Mucosa of rectum (tissue), 2 donors: ENCODE results near the gene NYNRIN.

ENCODE experiments used
- H3K27ac ChIP-seq, 2 donors: one replicate each; pipeline ENCODE4 v1.7.0; 2013; ENCODE audit warnings: inconsistent platforms in 2 of 2, low read depth in 2 of 2, low read length in 2 of 2
- H3K27me3 ChIP-seq, 2 donors: one replicate each; pipeline ENCODE4 v1.7.0; 2013; ENCODE audit warnings: low read length in 2 of 2; ENCODE audit not compliant: control insufficient read depth in 2 of 2, insufficient read depth in 2 of 2
- H3K36me3 ChIP-seq, 2 donors: one replicate each; pipeline ENCODE4 v1.7.0; 2013; ENCODE audit warnings: low read length in 2 of 2; ENCODE audit not compliant: control insufficient read depth in 2 of 2, insufficient read depth in 2 of 2
- H3K4me1 ChIP-seq, 2 donors: one replicate each; pipeline ENCODE4 v1.7.0; 2013; ENCODE audit warnings: low read length in 2 of 2, mild to moderate bottlenecking in 1 of 2; ENCODE audit not compliant: control insufficient read depth in 2 of 2, insufficient read depth in 2 of 2
- H3K4me3 ChIP-seq, 2 donors: one replicate each; pipeline ENCODE4 v1.7.0; 2013; ENCODE audit warnings: low read length in 2 of 2
- H3K9ac ChIP-seq, 2 donors: one replicate each; pipeline ENCODE4 v1.7.0; 2013; ENCODE audit warnings: low read length in 2 of 2, low read depth in 1 of 2, mild to moderate bottlenecking in 1 of 2
- H3K9me3 ChIP-seq, 2 donors: one replicate each; pipeline ENCODE4 v1.7.0; 2013; ENCODE audit warnings: low read length in 2 of 2; ENCODE audit not compliant: control insufficient read depth in 2 of 2
- donor health status: healthy.
- donor health status: Normal muscosa, but diverticular disease.

Gene NYNRIN

DNA sequence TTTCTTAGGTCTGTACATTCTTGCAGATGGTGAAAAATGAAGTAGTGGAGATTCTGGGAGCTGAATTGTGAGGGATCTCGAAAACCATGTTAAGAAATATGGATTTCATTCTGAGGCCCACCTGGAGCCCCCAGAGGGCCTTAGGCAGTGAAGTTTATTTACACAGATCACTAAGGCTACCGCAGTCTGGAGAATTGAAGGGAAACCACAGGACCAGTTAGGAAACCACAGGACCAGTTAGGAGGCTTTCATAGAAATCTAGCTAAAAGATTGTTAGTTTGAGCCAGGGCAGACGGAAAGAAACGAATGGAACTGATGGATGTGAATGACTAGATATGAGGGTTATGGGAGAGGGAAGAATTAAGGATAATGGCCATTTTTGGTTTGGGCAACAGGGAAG, 23.5 kb downstream of the NYNRIN start:
- Histone ChIP-seq H3K27ac (peak overlapping the region; percentile 81 to 88), H3K9ac (no peak overlapping the region), H3K27me3 (no peaks in the 10 kb centered on the region), H3K9me3 (no peaks in the 10 kb centered on the region), H3K36me3 (no peaks in the 10 kb centered on the region), H3K4me3 (no peak overlapping the region), H3K4me1 (peaks cover 24 to 58% of the 10 kb centered on the region in 2 donors)

GRCh38 chr14:24422694-24423601, 24.1 kb downstream of the NYNRIN start:
- Histone ChIP-seq H3K9ac (peak overlapping the region; percentile 17 to 55), H3K9me3 (no peaks in the 10 kb centered on the region), H3K4me3 (peak overlapping the region; percentile 56 to 62), H3K27me3 (no peaks in the 10 kb centered on the region), H3K4me1 (peaks cover 30 to 65% of the 10 kb centered on the region in 2 donors), H3K27ac (peak overlapping the region; percentile 81 to 88), H3K36me3 (no peaks in the 10 kb centered on the region)

- H3K4me1 ChIP-seq: peaks cover 34 to 72% of the 10 kb centered on the region in 2 donors
- H3K9ac ChIP-seq: peak overlapping the region in 1 of 2 donors; percentile 19
- peak overlapping the region in 1 of 2 donors; percentile 89 for H3K27ac ChIP-seq
- H3K4me3 ChIP-seq: no peak overlapping the region
- no peaks in the 10 kb centered on the region for H3K27me3 ChIP-seq
- H3K9me3 ChIP-seq: no peaks in the 10 kb centered on the region
- no peaks in the 10 kb centered on the region for H3K36me3 ChIP-seq
Observed at GRCh38 chr14:24425704-24426103, 26.9 kb downstream of the NYNRIN start.

GRCh38 chr14:24426150-24426911, 27.5 kb downstream of the NYNRIN start:
- peak overlapping the region; percentile 89 to 92 for H3K27ac ChIP-seq
- peak overlapping the region in 1 of 2 donors; percentile 46 for H3K9ac ChIP-seq
- no peaks in the 10 kb centered on the region for H3K27me3 ChIP-seq
- H3K9me3 ChIP-seq: no peaks in the 10 kb centered on the region
- peak overlapping the region; percentile 27 to 49 for H3K4me3 ChIP-seq
- H3K36me3 ChIP-seq: peaks cover 0 to 1% of the 10 kb centered on the region in 2 donors
- H3K4me1 ChIP-seq: peaks cover 40 to 79% of the 10 kb centered on the region in 2 donors

- H3K36me3 ChIP-seq: peaks cover under 1 to 8% of the 10 kb centered on the region in 2 donors
- H3K9ac ChIP-seq: peak overlapping the region in 1 of 2 donors; percentile 46
- H3K27ac ChIP-seq: peak overlapping the region; percentile 89 to 92
- peaks cover 47 to 85% of the 10 kb centered on the region in 2 donors for H3K4me1 ChIP-seq
- H3K4me3 ChIP-seq: peak overlapping the region; percentile 19 to 49
- H3K9me3 ChIP-seq: no peaks in the 10 kb centered on the region
- no peaks in the 10 kb centered on the region for H3K27me3 ChIP-seq
Observed at GRCh38 chr14:24426912-24427536, 28.2 kb downstream of the NYNRIN start.

DNA sequence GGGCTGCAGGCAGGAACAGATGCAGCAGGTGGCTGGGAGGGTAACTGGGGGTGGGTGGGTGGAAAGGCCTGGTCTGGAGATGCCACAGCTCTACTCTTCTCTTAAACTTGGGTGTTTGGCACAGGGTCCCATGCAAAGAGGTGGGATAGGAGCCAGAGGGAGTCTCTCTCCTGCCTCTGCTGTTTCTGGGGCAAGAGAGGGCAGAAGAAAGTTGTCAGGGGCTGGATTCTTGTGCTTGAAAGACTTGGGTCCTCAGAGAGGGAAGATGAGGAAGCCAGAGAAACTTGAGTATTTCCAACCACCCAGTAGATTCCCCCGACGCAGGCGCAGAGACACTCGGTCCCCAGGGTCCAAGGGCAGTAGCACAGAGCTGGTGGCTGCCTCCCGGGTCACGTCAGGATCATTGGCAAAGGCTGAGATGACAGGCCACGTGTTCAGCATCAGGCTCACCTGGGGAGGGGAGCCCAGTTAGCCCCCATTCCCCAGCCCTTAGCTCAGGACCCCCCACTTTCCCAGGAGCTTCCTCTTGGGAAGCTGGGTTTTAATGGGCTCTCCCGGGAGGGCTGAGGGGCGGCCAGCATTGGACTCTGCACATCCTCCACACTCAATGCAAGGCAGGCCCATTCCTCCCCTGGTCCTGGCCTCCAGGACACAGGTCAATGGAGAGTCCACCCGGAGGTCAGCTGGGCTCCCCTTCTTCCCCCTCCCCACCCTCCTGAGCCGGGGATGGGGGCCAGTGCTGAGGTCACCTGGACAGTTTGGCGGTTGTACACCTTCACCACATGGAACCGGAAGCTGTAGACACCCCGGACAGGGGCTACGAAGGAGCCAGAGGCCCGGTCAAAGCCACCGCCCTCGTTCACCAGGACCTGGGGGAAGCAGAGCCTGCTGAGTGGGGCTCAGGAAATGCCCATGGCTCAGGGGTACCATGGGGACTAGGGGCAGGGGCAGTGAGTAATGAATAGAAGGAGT, 29.0 kb downstream of the NYNRIN start:
- no peaks in the 10 kb centered on the region for H3K9me3 ChIP-seq
- no peaks in the 10 kb centered on the region for H3K27me3 ChIP-seq
- peak overlapping the region; percentile 18 to 46 for H3K9ac ChIP-seq
- H3K27ac ChIP-seq: peak overlapping the region; percentile 89 to 92
- H3K36me3 ChIP-seq: peaks cover 9 to 16% of the 10 kb centered on the region in 2 donors
- H3K4me1 ChIP-seq: peaks cover 47 to 81% of the 10 kb centered on the region in 2 donors
- no peak overlapping the region for H3K4me3 ChIP-seq

GRCh38 chr14:24428628-24429394, 30.0 kb downstream of the NYNRIN start:
- H3K27me3 ChIP-seq: no peaks in the 10 kb centered on the region
- peak overlapping the region; percentile 93 to 96 for H3K4me3 ChIP-seq
- H3K9me3 ChIP-seq: no peaks in the 10 kb centered on the region
- peak overlapping the region; percentile 95 to 97 for H3K9ac ChIP-seq
- peak overlapping the region; percentile 94 to 97 for H3K27ac ChIP-seq
- H3K4me1 ChIP-seq: peaks cover 46 to 73% of the 10 kb centered on the region in 2 donors
- H3K36me3 ChIP-seq: peaks cover 19 to 25% of the 10 kb centered on the region in 2 donors

GRCh38 chr14:24429395-24430142, 30.8 kb downstream of the NYNRIN start, which contains the start of the genes CBLN3 and KHNYN:
TSS of gene CBLN3 (minus strand) at chr14:24429668. CDS start at chr14:24429054, 614 bp downstream.
TSS of gene KHNYN (plus strand) at chr14:24429954. CDS start at chr14:24430731, 777 bp downstream.
- H3K9ac ChIP-seq: peak within 1 kb of the TSS; percentile 95 to 97
- peaks cover 23 to 30% of the 10 kb centered on the region in 2 donors for H3K36me3 ChIP-seq
- H3K27me3 ChIP-seq: no peaks in the 10 kb centered on the region
- H3K9me3 ChIP-seq: no peaks in the 10 kb centered on the region
- peaks cover 46 to 70% of the 10 kb centered on the region in 2 donors for H3K4me1 ChIP-seq
- H3K27ac ChIP-seq: peak within 1 kb of the TSS; percentile 94 to 97
- H3K4me3 ChIP-seq: peak within 1 kb of the TSS; percentile 93 to 96
